HUES6 (cell line): ENCODE data around the gene DDRGK1.
"Not testable (repeated sequence)": the region's sequence is repeated elsewhere in the genome, so short reads cannot be mapped to it uniquely, and the experiment has no call there.

Experiments
- H3K27ac ChIP-seq: 2 replicates; pipeline ENCODE4 v1.7.0; 2013; ENCODE audit warnings: low read depth, mild to moderate bottlenecking, low read length, inconsistent platforms
- H3K27me3 ChIP-seq: 2 replicates; pipeline ENCODE4 v1.6.1; 2013; ENCODE audit warnings: low read length; ENCODE audit not compliant: control insufficient read depth, insufficient read depth
- H3K36me3 ChIP-seq: 2 replicates; pipeline ENCODE4 v1.6.1; 2013; ENCODE audit warnings: low read length; ENCODE audit not compliant: control insufficient read depth, insufficient read depth
- H3K4me1 ChIP-seq: 2 replicates; pipeline ENCODE4 v1.6.1; 2013; ENCODE audit warnings: low read length; ENCODE audit not compliant: control insufficient read depth, insufficient read depth
- H3K4me3 ChIP-seq: 2 replicates; pipeline ENCODE4 v1.5.1; 2013; ENCODE audit warnings: low read depth, low read length
- H3K9ac ChIP-seq: one replicate; pipeline ENCODE4 v1.6.1; 2013; ENCODE audit warnings: mild to moderate bottlenecking, low read length
- H3K9me3 ChIP-seq: 2 replicates; pipeline ENCODE4 v1.6.1; 2013; ENCODE audit warnings: low read depth, low read length; ENCODE audit not compliant: control insufficient read depth, insufficient read depth

The DDRGK1 gene

GRCh38 chr20:3193806-3194616 lies 10.5 kb downstream of the DDRGK1 start:
- Histone ChIP-seq H3K27me3 (no peaks in the 10 kb centered on the region), H3K27ac (no peak overlapping the region), H3K4me3 (no peak overlapping the region), H3K4me1 (no peaks in the 10 kb centered on the region), H3K9ac (no peak overlapping the region), H3K36me3 (peaks cover 81% of the 10 kb centered on the region), H3K9me3 (no peaks in the 10 kb centered on the region)

DNA sequence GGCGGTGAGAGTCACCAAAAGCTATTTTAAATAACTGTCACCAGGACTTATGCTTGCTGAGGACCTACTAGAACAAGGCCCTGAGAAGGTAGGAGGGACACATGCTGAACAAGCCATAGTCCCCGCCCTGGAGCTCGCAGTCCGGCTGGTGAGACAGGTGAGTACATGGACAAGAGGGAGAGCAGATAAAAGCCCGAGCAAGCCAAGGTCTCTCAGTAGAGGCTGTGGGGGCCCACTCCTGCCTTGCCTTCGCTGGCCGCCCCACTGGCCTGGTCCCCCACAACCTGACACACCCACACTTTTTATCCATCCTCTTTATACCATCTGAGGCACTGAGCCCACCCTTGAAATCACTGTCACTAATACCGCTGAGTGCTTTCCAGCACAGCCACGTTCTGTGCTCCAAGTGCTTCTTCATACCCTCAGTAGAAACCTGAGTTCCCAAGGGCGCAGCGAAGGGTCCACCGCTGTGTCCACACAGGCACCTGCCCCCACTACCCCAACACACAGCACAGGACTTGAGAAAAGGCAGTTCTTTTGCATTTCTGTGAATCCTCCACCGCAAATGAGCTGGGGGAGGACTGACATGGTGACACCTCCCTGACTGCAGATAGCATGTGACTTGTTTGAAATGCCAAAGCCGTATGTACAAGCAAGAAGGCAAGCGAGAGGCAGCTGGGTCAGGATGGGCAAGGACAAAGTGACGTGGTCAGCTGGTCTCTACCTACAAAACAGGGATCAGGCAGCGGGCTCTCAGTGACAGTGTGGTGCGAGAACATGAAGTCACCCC lies 12.1 kb downstream of the DDRGK1 start:
- Histone ChIP-seq H3K27ac (no peak overlapping the region), H3K4me3 (no peak overlapping the region), H3K27me3 (no peaks in the 10 kb centered on the region), H3K36me3 (peaks cover 74% of the 10 kb centered on the region), H3K9ac (no peak overlapping the region), H3K9me3 (no peaks in the 10 kb centered on the region), H3K4me1 (no peaks in the 10 kb centered on the region)

DNA sequence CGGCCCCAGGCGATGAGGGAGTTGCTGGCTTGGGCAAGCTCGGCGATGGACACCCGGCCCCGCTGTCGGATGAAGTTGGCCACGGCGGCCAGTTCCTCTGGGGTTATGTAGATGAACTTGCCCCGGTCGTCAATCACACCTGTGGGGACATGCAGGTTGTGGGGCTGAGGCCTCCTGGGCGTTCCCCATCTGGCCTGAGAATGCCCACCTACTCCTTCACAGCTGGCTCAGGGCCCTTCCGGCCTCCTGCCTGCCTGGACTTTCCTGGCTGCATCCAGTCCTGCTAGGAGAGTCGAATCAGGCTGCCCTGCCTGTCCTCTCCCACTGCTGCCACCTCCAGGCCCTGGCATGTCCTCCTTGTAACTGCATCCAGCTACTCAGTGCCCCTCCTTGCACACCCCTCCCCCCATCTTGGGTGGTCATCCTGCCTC lies 13.8 kb downstream of the DDRGK1 start:
- peaks cover 62% of the 10 kb centered on the region for H3K36me3 ChIP-seq

DNA sequence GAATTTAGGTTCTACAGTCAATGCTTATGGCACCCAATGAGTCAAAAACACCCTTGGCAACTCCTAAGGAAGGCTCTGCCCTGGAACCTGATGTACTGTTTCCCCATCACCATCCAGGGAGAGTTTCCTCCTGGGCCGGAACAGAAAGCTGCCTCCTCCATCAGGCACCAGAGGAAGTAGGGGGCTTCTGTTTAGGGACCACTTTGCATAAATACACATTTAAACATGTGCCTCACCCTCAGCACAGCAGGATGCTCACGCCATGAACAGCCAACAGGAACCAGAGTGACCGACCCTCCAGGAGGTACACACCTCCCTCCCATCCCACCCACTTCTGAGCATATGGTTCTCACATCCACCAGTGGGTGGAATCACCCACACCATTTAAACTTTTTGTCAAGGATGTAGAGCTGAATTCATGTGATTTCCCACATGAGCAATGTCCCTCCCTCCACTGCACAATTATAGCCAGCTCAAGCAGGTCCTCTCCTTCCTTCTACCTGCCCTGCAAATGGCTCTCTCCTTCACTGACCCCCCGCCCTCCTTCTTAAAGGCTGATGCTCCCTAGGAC lies 14.8 kb downstream of the DDRGK1 start:
- peaks cover 51% of the 10 kb centered on the region for H3K36me3 ChIP-seq
- H3K9me3 ChIP-seq = no peaks in the 10 kb centered on the region
- H3K9ac ChIP-seq = no peak overlapping the region
- no peaks in the 10 kb centered on the region for H3K27me3 ChIP-seq
- H3K27ac ChIP-seq = no peak overlapping the region
- no peak overlapping the region for H3K4me3 ChIP-seq
- H3K4me1 ChIP-seq = no peaks in the 10 kb centered on the region

More for the DNA sequence above, 13.8 kb downstream of the DDRGK1 start:
- no peaks in the 10 kb centered on the region for H3K9me3 ChIP-seq
- no peaks in the 10 kb centered on the region for H3K4me1 ChIP-seq
- no peak overlapping the region for H3K27ac ChIP-seq
- no peak overlapping the region for H3K4me3 ChIP-seq
- no peak overlapping the region for H3K9ac ChIP-seq
- H3K27me3 ChIP-seq = no peaks in the 10 kb centered on the region

GRCh38 chr20:3188823-3189413 lies 15.6 kb downstream of the DDRGK1 start:
- peaks cover 44% of the 10 kb centered on the region for H3K36me3 ChIP-seq
- H3K27ac ChIP-seq = no peak overlapping the region

GRCh38 chr20:3187861-3188260 lies 16.6 kb downstream of the DDRGK1 start:
- H3K36me3 ChIP-seq = peaks cover 37% of the 10 kb centered on the region
- not testable (repeated sequence) for H3K27me3 ChIP-seq, H3K27ac ChIP-seq, H3K9ac ChIP-seq, H3K4me1 ChIP-seq, H3K4me3 ChIP-seq, H3K9me3 ChIP-seq

More at GRCh38 chr20:3188823-3189413, 15.6 kb downstream of the DDRGK1 start:
- H3K4me1 ChIP-seq = no peaks in the 10 kb centered on the region
- no peaks in the 10 kb centered on the region for H3K9me3 ChIP-seq
- H3K9ac ChIP-seq = no peak overlapping the region
- H3K4me3 ChIP-seq = no peak overlapping the region
- H3K27me3 ChIP-seq = no peaks in the 10 kb centered on the region

GRCh38 chr20:3183896-3184612 lies 20.4 kb downstream of the DDRGK1 start:
- Histone ChIP-seq H3K27ac (no peak overlapping the region), H3K4me3 (no peak overlapping the region), H3K36me3 (peaks cover 3% of the 10 kb centered on the region; the same call in 1 of the 2 replicates), H3K4me1 (no peaks in the 10 kb centered on the region), H3K9me3 (no peaks in the 10 kb centered on the region), H3K9ac (no peak overlapping the region), H3K27me3 (no peaks in the 10 kb centered on the region)

DNA sequence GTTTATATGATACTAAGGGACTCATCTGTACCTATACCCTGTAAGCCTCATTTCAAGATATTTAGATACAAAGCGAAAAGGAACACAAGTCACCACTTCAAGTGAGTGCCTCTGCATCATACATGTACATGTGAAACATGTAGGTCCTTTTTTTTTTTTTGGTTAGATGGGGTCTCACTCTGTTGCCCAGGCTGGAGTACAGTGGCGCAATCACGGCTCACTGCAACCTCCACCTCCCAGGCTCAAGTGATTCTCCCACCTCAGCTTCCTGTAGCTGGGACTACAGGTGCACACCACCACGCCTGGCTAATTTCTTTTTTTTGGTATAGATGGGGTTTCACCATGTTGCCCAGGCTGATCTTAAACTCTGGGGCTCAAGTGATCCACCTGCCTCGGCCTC lies 22.1 kb downstream of the DDRGK1 start:
- H3K36me3 ChIP-seq, H3K4me3 ChIP-seq, H3K4me1 ChIP-seq, H3K27ac ChIP-seq, H3K9ac ChIP-seq, H3K27me3 ChIP-seq, H3K9me3 ChIP-seq: not testable (repeated sequence)

DNA sequence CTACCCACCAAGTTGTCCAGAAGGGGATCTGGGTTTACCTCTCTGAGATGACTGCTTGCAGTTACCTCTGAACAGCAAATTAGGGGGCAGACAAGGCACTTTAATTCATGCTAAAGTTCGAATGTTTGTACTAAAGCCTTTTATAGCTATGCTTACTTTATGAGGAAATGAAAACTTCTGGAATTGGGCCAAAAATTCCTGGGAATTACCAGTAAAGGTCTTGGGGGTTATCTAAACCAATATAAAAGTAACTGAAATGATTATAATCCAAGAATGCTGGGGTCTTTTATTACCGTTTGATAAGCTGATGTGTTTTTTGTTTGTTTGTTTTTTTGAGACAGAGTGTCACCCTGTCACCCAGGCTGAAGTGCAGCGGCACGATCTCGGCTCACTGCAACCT lies 23.2 kb downstream of the DDRGK1 start:
- Histone ChIP-seq H3K27me3 (no peaks in the 10 kb centered on the region), H3K9me3 (no peaks in the 10 kb centered on the region), H3K9ac (no peak overlapping the region), H3K4me3 (no peak overlapping the region), H3K27ac (no peak overlapping the region), H3K36me3 (no peaks in the 10 kb centered on the region), H3K4me1 (peaks cover 4% of the 10 kb centered on the region; the same call in 1 of the 2 replicates)

DNA sequence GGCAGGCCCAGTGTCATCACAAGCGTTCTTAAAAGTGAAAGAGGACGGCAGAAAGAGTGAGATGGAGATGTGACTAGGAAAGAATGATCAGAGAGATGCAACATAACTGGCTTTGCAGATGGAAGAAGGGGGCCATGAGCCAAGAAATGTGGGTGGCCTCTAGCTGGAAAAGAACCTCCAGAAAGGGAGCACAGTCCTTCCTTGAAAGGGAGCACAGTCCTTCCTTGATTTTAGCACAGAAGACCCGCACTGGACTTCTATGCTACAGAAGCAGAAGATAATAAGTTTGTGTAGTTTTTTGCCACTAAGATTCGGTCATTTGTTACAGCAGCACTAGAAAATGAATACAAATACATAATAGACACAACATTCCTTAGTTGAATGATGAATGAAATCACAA lies 24.2 kb downstream of the DDRGK1 start:
- H3K9ac ChIP-seq = no peak overlapping the region
- no peak overlapping the region for H3K27ac ChIP-seq
- peaks cover 8% of the 10 kb centered on the region for H3K4me1 ChIP-seq
- no peaks in the 10 kb centered on the region for H3K9me3 ChIP-seq
- H3K36me3 ChIP-seq = no peaks in the 10 kb centered on the region
- H3K27me3 ChIP-seq = no peaks in the 10 kb centered on the region
- no peak overlapping the region for H3K4me3 ChIP-seq
